CD8-positive, alpha-beta memory T cell (primary cell): ENCODE data around the gene TSPAN31. TPM values are rescaled to one million over a fixed set of nuclear protein-coding genes. Genes with fewer than 3 reads are reported as not detected.
A peak's percentile ranks its signal among the peaks of the same experiment; 100 is the strongest.

Experiments used
- CTCF ChIA-PET: fragments of 350-600 bp; sonication (Branson Sonifier 250); formaldehyde crosslinking; loops from one replicate; lab custom pipeline; 2021; ENCODE audit warnings: antibody characterized with exemption; lab: Charles Lee
- POLR2A ChIA-PET: fragments of 350-600 bp; sonication (Branson Sonifier 250); formaldehyde crosslinking; loops from one replicate; lab custom pipeline; 2021; ENCODE audit warnings: antibody characterized with exemption; lab: Charles Lee
- DNase-seq, 5 donors: peaks; one replicate each; pipeline versions ENCODE4 v3.0.0 to v3.0.0-alpha.2; 2020 to 2022; ENCODE audit warnings: mixed read lengths in 1 of 5
- H3K27ac ChIP-seq: one replicate; pipeline ENCODE4 v1.7.0; 2013; ENCODE audit warnings: low read depth, mild to moderate bottlenecking, low read length, moderate library complexity
- H3K27me3 ChIP-seq: 2 replicates; pipeline ENCODE4 v1.7.0; 2013; ENCODE audit warnings: low read length, mild to moderate bottlenecking; ENCODE audit not compliant: insufficient read depth, poor library complexity, severe bottlenecking
- H3K36me3 ChIP-seq: 2 replicates; pipeline ENCODE4 v1.7.0; 2013; ENCODE audit warnings: mild to moderate bottlenecking, low read length, moderate library complexity; ENCODE audit not compliant: insufficient read depth
- H3K4me1 ChIP-seq: 2 replicates; pipeline ENCODE4 v1.7.0; 2013; ENCODE audit warnings: mild to moderate bottlenecking, low read length, moderate library complexity; ENCODE audit not compliant: insufficient read depth
- H3K4me3 ChIP-seq: 2 replicates; pipeline ENCODE4 v1.7.0; 2013; ENCODE audit warnings: mild to moderate bottlenecking, low read length
- H3K9me3 ChIP-seq: 2 replicates; pipeline ENCODE4 v1.7.0; 2013; ENCODE audit warnings: mild to moderate bottlenecking, low read length
- H3K27ac Mint-ChIP-seq, 8 donors: one replicate each; pipeline ENCODE4 v1.8.0; 2020 to 2021; ENCODE audit warnings: mixed read lengths in 8 of 8, mild to moderate bottlenecking in 6 of 8, inconsistent platforms in 3 of 8, moderate library complexity in 3 of 8
- H3K27me3 Mint-ChIP-seq, 2 donors: one replicate each; pipeline ENCODE4 v1.8.0; 2020 to 2021; ENCODE audit warnings: mixed read lengths in 2 of 2, mild to moderate bottlenecking in 1 of 2, moderate library complexity in 1 of 2
- H3K36me3 Mint-ChIP-seq, 3 donors: one replicate each; pipeline ENCODE4 v1.8.0; 2020 to 2021; ENCODE audit warnings: mixed read lengths in 3 of 3, inconsistent platforms in 1 of 3, mild to moderate bottlenecking in 1 of 3
- H3K4me1 Mint-ChIP-seq, 3 donors: one replicate each; pipeline ENCODE4 v1.8.0; 2020 to 2021; ENCODE audit warnings: mixed read lengths in 3 of 3, inconsistent platforms in 1 of 3, mild to moderate bottlenecking in 1 of 3
- H3K4me3 Mint-ChIP-seq, 7 donors: one replicate each; pipeline ENCODE4 v1.8.0; 2020 to 2021; ENCODE audit warnings: mixed read lengths in 7 of 7, mild to moderate bottlenecking in 6 of 7, moderate library complexity in 4 of 7, inconsistent platforms in 2 of 7
- H3K9me3 Mint-ChIP-seq, 5 donors: one replicate each; pipeline ENCODE4 v1.8.0; 2020 to 2022; ENCODE audit warnings: mixed read lengths in 5 of 5, mild to moderate bottlenecking in 3 of 5, moderate library complexity in 2 of 5, inconsistent platforms in 1 of 5
- polyA plus RNA-seq: library from polyadenylated mRNA; unstranded; fragments of 300-500 nt; fragmentation: Illumina TruSeq; gene quantifications from one replicate; pipeline ENCODE4 v1.2.3, GENCODE V29; 2021
- total RNA-seq, 2 experiments: library from RNA; stranded (reverse); gene quantifications; one replicate each; pipeline ENCODE4 v1.2.3, GENCODE V29; 2021

The TSPAN31 gene
- total and polyA plus RNA-seq, 3 experiments from 2014 or later: 12.0 to 46.9 (median 13.0) TPM

- H3K9me3 Mint-ChIP-seq: no peaks in the 10 kb centered on the region
- H3K27ac Mint-ChIP-seq: peak overlapping the region; percentile 81 to 100 (median 99)
- POLR2A ChIA-PET: interaction anchor here (1.9 kb wide), 1 partner anchor 9 kb away, joined by 6 read pairs; the partner anchor contains the start of genes EEF1AKMT3 and METTL1
- no peaks in the 10 kb centered on the region for H3K9me3 ChIP-seq
- peaks cover 0 to 3% of the 10 kb centered on the region in 2 donors for H3K27me3 Mint-ChIP-seq
- peaks cover 10% of the 10 kb centered on the region for H3K36me3 ChIP-seq
- peak overlapping the region; percentile 5 to 100 (median 99) for H3K4me3 Mint-ChIP-seq
- no peak overlapping the region for H3K27ac ChIP-seq
- H3K4me1 ChIP-seq: peaks cover 40% of the 10 kb centered on the region
- H3K4me1 Mint-ChIP-seq: peaks cover 43 to 51% (median 51%) of the 10 kb centered on the region in 3 donors
- DNase-seq: peak in 1 of 5 donors; percentile 23
- CTCF ChIA-PET: interaction anchor here (0.8 to 4.1 kb wide), 10 partner anchors 8 to 124 kb away, joined by 3 to 24 read pairs (median 7); partner anchors contain the start of genes EEF1AKMT3, MARCHF9 and METTL1
- no peaks in the 10 kb centered on the region for H3K27me3 ChIP-seq
- peak overlapping the region; percentile 99 for H3K4me3 ChIP-seq
- H3K36me3 Mint-ChIP-seq: peaks cover under 1 to 22% (median 4%) of the 10 kb centered on the region in 3 donors
Observed at GRCh38 chr12:57781244-57781643, 36.4 kb downstream of the TSPAN31 start.

DNA sequence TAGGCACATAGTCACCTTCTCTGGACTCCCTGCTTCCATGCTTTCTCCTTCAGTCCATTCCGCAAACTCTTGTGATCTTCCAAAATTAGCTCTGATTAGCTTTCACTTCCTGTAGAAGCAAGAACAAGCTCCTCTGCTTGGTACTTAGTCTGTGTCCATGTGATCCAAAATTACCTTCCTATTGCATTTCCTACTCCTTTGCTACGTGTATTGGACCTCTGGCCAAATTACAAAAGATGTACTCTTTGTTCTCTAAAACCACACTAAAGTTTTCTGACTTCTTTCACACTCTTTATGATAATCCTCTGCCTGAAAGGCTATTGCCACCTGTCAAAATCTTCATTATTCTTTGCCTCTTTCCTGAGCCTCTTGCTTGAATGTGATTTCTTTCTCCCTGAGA lies 37.0 kb downstream of the TSPAN31 start:
- ChIA-PET POLR2A (interaction anchor here (1.9 kb wide), 1 partner anchor 10 kb away, joined by 6 read pairs; the partner anchor contains the start of genes EEF1AKMT3 and METTL1), CTCF (interaction anchor here (0.8 to 4.1 kb wide), 10 partner anchors 9 to 124 kb away, joined by 3 to 24 read pairs (median 7); partner anchors contain the start of genes EEF1AKMT3, MARCHF9 and METTL1)
- Mint-ChIP-seq H3K36me3 (peaks cover 0 to 27% (median 8%) of the 10 kb centered on the region in 3 donors), H3K27me3 (peaks cover 0 to 3% of the 10 kb centered on the region in 2 donors), H3K9me3 (no peaks in the 10 kb centered on the region), H3K27ac (peak overlapping the region; percentile 66 to 100 (median 99)), H3K4me3 (peak overlapping the region; percentile 10 to 100 (median 99)), H3K4me1 (peaks cover 45 to 55% (median 51%) of the 10 kb centered on the region in 3 donors)
- H3K27ac ChIP-seq: no peak overlapping the region
- no peaks in the 10 kb centered on the region for H3K27me3 ChIP-seq
- H3K4me1 ChIP-seq: peaks cover 40% of the 10 kb centered on the region
- no peak for DNase-seq
- no peaks in the 10 kb centered on the region for H3K9me3 ChIP-seq
- peaks cover 15% of the 10 kb centered on the region for H3K36me3 ChIP-seq
- H3K4me3 ChIP-seq: peak overlapping the region; percentile 99

GRCh38 chr12:57782243-57782607 lies 37.4 kb downstream of the TSPAN31 start:
- peak overlapping the region; percentile 95 for H3K27ac ChIP-seq
- POLR2A ChIA-PET: interaction anchor here (1.4 to 1.9 kb wide), 3 partner anchors 10 to 63 kb away, joined by 5 to 7 read pairs (median 6); partner anchors contain the start of genes EEF1AKMT3 and METTL1

DNA sequence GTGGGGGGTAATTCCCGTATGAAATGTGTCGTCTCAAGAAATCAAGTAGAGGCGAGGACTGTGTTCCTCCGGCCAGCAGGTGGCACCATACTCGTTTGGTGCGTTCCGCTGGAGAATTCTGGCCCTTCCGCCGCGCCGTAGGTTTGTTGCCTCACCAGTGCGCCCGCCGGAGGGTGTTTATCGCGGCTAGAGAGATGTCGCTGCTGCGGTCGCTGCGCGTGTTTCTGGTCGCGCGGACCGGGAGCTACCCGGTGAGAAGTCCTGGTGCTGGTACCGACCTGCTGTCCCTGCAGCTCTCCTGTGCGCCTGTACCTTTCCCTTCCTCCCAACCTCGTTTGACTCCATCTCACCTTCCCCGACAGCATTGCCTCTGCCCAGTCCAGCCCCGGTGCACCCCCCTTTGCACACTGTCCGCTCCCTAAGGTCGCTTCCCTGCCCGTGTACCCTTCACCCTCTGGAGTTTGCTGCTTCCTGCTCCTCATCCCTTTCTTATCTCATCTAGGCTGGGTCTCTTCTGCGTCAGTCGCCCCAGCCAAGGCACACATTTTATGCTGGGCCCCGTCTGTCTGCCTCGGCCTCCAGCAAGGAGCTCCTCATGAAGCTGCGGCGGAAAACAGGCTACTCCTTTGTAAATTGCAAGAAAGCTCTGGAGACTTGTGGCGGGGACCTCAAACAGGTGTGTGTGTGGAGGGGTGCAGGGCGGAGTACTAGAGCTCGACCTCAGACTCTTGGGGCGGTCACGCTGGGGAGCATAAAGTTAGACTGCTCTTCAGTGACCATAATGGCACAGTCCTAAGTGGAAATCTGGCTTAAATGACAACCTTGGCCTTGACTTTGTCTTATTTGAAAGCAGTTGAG lies 38.0 kb downstream of the TSPAN31 start, which contains the start of gene TSFM:
Gene TSFM, plus strand, starts transcription at position 180 of the 858 bp plus-strand sequence. Its CDS starts 15 bp downstream, at position 195.
- Mint-ChIP-seq H3K9me3 (no peaks in the 10 kb centered on the region), H3K4me1 (peaks cover 45 to 55% (median 51%) of the 10 kb centered on the region in 3 donors), H3K27ac (peak within 1 kb of the TSS; percentile 98 to 100 (median 99)), H3K36me3 (peaks cover 0 to 37% (median 12%) of the 10 kb centered on the region in 3 donors), H3K27me3 (peaks cover 0 to 3% of the 10 kb centered on the region in 2 donors), H3K4me3 (peak within 1 kb of the TSS; percentile 99 to 100 (median 100))
- DNase-seq: peak; percentile 91 to 98 (median 94)
- Histone ChIP-seq H3K36me3 (peaks cover 22% of the 10 kb centered on the region), H3K27ac (peak within 1 kb of the TSS; percentile 95), H3K27me3 (no peaks in the 10 kb centered on the region), H3K4me1 (peaks cover 40% of the 10 kb centered on the region), H3K9me3 (no peaks in the 10 kb centered on the region), H3K4me3 (peak within 1 kb of the TSS; percentile 99)
- ChIA-PET CTCF (interaction anchor here (0.7 to 4.1 kb wide), 21 partner anchors 8 to 221 kb away, joined by 3 to 24 read pairs (median 4); partner anchors contain the start of genes CTDSP2, EEF1AKMT3, MARCHF9 and METTL1), POLR2A (interaction anchor here (0.6 to 1.5 kb wide), 6 partner anchors 11 to 1445 kb away, joined by 3 to 7 read pairs (median 4); partner anchors contain the start of genes CTDSP2, EEF1AKMT3 and IL23A)

More at GRCh38 chr12:57782243-57782607, 37.4 kb downstream of the TSPAN31 start:
- Mint-ChIP-seq H3K27me3 (peaks cover 0 to 3% of the 10 kb centered on the region in 2 donors), H3K4me3 (peak overlapping the region; percentile 99 to 100 (median 100)), H3K27ac (peak overlapping the region; percentile 98 to 100 (median 99)), H3K4me1 (peaks cover 45 to 55% (median 51%) of the 10 kb centered on the region in 3 donors), H3K36me3 (peaks cover 0 to 31% (median 10%) of the 10 kb centered on the region in 3 donors), H3K9me3 (no peaks in the 10 kb centered on the region)
- Histone ChIP-seq H3K4me1 (peaks cover 40% of the 10 kb centered on the region), H3K9me3 (no peaks in the 10 kb centered on the region), H3K36me3 (peaks cover 20% of the 10 kb centered on the region), H3K27me3 (no peaks in the 10 kb centered on the region), H3K4me3 (peak overlapping the region; percentile 99)
- no peak for DNase-seq
- CTCF ChIA-PET: interaction anchor here (0.8 to 4.1 kb wide), 12 partner anchors 9 to 123 kb away, joined by 3 to 24 read pairs (median 6); partner anchors contain the start of genes CTDSP2, EEF1AKMT3, MARCHF9 and METTL1

- H3K4me1 Mint-ChIP-seq: peaks cover 45 to 55% (median 48%) of the 10 kb centered on the region in 3 donors
- H3K27me3 Mint-ChIP-seq: peaks cover 0 to 3% of the 10 kb centered on the region in 2 donors
- no peaks in the 10 kb centered on the region for H3K9me3 Mint-ChIP-seq
- peak overlapping the region; percentile 99 to 100 (median 100) for H3K4me3 Mint-ChIP-seq
- ChIA-PET CTCF (interaction anchor here (0.7 to 4.1 kb wide), 18 partner anchors 10 to 221 kb away, joined by 3 to 24 read pairs (median 4); partner anchors contain the start of genes CTDSP2, EEF1AKMT3, MARCHF9 and METTL1), POLR2A (interaction anchor here (0.6 to 1.5 kb wide), 5 partner anchors 27 to 1445 kb away, joined by 3 to 7 read pairs (median 3); partner anchors contain the start of genes CTDSP2 and IL23A)
- H3K4me1 ChIP-seq: peaks cover 40% of the 10 kb centered on the region
- no peak for DNase-seq
- H3K36me3 ChIP-seq: peaks cover 22% of the 10 kb centered on the region
- H3K27me3 ChIP-seq: no peaks in the 10 kb centered on the region
- peaks cover under 1 to 43% (median 12%) of the 10 kb centered on the region in 3 donors for H3K36me3 Mint-ChIP-seq
- H3K27ac Mint-ChIP-seq: peak overlapping the region in 6 of 8 donors; percentile 98 to 100 (median 99)
- peak overlapping the region; percentile 99 for H3K4me3 ChIP-seq
- H3K27ac ChIP-seq: peak overlapping the region; percentile 95
- H3K9me3 ChIP-seq: no peaks in the 10 kb centered on the region
Observed at GRCh38 chr12:57783466-57783801, 38.6 kb downstream of the TSPAN31 start.

GRCh38 chr12:57783861-57784260 lies 39.0 kb downstream of the TSPAN31 start:
- Histone ChIP-seq H3K27me3 (no peaks in the 10 kb centered on the region), H3K36me3 (peaks cover 22% of the 10 kb centered on the region), H3K9me3 (no peaks in the 10 kb centered on the region), H3K27ac (no peak overlapping the region), H3K4me1 (peaks cover 40% of the 10 kb centered on the region), H3K4me3 (no peak overlapping the region)
- H3K27me3 Mint-ChIP-seq: peaks cover 0 to 3% of the 10 kb centered on the region in 2 donors
- ChIA-PET CTCF (interaction anchor here (0.8 to 4.1 kb wide), 7 partner anchors 12 to 119 kb away, joined by 3 to 24 read pairs (median 4); partner anchors contain the start of genes EEF1AKMT3 and METTL1), POLR2A (no interaction called here)
- H3K9me3 Mint-ChIP-seq: no peaks in the 10 kb centered on the region
- DNase-seq: no peak
- H3K27ac Mint-ChIP-seq: peak overlapping the region; percentile 11 to 98 (median 58)
- peaks cover 45 to 55% (median 48%) of the 10 kb centered on the region in 3 donors for H3K4me1 Mint-ChIP-seq
- H3K36me3 Mint-ChIP-seq: peaks cover 3 to 47% (median 12%) of the 10 kb centered on the region in 3 donors
- H3K4me3 Mint-ChIP-seq: peak overlapping the region; percentile 72 to 100 (median 82)

GRCh38 chr12:57793920-57794319 lies 49.1 kb downstream of the TSPAN31 start:
- ChIA-PET POLR2A (no interaction called here), CTCF (interaction anchor here (0.5 to 2.2 kb wide), 8 partner anchors 9 to 135 kb away, joined by 3 to 7 read pairs (median 4); partner anchors contain the start of gene TSFM)
- no peak overlapping the region for H3K4me3 ChIP-seq
- Mint-ChIP-seq H3K4me1 (peaks cover 0 to 6% (median 4%) of the 10 kb centered on the region in 3 donors), H3K9me3 (no peaks in the 10 kb centered on the region), H3K27ac (peak overlapping the region in 1 of 8 donors; percentile 23), H3K4me3 (no peak overlapping the region), H3K36me3 (peaks cover 4 to 80% (median 19%) of the 10 kb centered on the region in 3 donors), H3K27me3 (no peaks in the 10 kb centered on the region)
- no peak overlapping the region for H3K27ac ChIP-seq
- DNase-seq: no peak
- no peaks in the 10 kb centered on the region for H3K27me3 ChIP-seq
- H3K9me3 ChIP-seq: no peaks in the 10 kb centered on the region
- peaks cover 20% of the 10 kb centered on the region for H3K36me3 ChIP-seq
- no peaks in the 10 kb centered on the region for H3K4me1 ChIP-seq
